Esophagus muscularis mucosa (tissue), 4 donors: Measurements from ENCODE around the gene DNAJC3. TPM values are rescaled to one million over a fixed set of nuclear protein-coding genes. Genes with fewer than 3 reads are reported as not detected.

ENCODE experiments used
- DNase-seq: peaks from one replicate; pipeline ENCODE4 v3.0.0-alpha.2; 2017; ENCODE audit errors: extremely low spot score
- H3K27ac ChIP-seq, 4 donors: fragments of 200-600 bp; sonication (generic); replicated peaks in 1 of 4; 1 replicate in 3 of 4; 2 replicates in 1 of 4; pipeline ENCODE4 v1.5.1; 2016 to 2019; ENCODE audit warnings: mild to moderate bottlenecking in 1 of 4
- H3K27me3 ChIP-seq, 4 donors: fragments of 200-600 bp; sonication (generic); one replicate each; pipeline versions ENCODE4 v1.5.1 to v1.6.0; 2016 to 2019
- H3K36me3 ChIP-seq, 4 donors: fragments of 200-600 bp; sonication (generic); one replicate each; pipeline ENCODE4 v1.5.1; 2016 to 2019
- H3K4me1 ChIP-seq, 4 donors: fragments of 200-600 bp; sonication (generic); one replicate each; pipeline ENCODE4 v1.5.1; 2016 to 2019
- H3K4me3 ChIP-seq, 4 donors: fragments of 200-600 bp; sonication (generic); 1 replicate in 2 of 4; 2 replicates in 2 of 4; pipeline ENCODE4 v1.5.1; 2016 to 2019; ENCODE audit warnings: mild to moderate bottlenecking in 4 of 4, moderate library complexity in 1 of 4
- H3K9me3 ChIP-seq, 4 donors: fragments of 200-600 bp; sonication (generic); 1 replicate in 3 of 4; 2 replicates in 1 of 4; pipeline ENCODE4 v1.5.1; 2016 to 2019
- EP300 ChIP-seq: sonication (generic); formaldehyde crosslinking; IDR thresholded peaks from one replicate; pipeline ENCODE4 v1.6.1; 2017; ENCODE audit warnings: antibody characterized with exemption
- POLR2A ChIP-seq: fragments of 450-650 bp; IDR thresholded peaks from one replicate; pipeline ENCODE4 v1.6.1; 2017; ENCODE audit warnings: antibody characterized with exemption, moderate library complexity, mild to moderate bottlenecking, low read depth
- POLR2AphosphoS5 ChIP-seq, 2 donors: sonication (generic); formaldehyde crosslinking; IDR thresholded peaks; one replicate each; pipeline ENCODE4 v1.6.1; 2017; ENCODE audit warnings: antibody characterized with exemption in 2 of 2
- WGBS: methylation state at CpG from one replicate; pipeline ENCODE4 v1.1.5; 2018; 5-methylcytosine and 5-hydroxymethylcytosine counted together
- intact Hi-C: fragments of 100-400 bp; cut with DNase I; formaldehyde crosslinking; loops from one replicate; pipeline ENCODE4 v1.15.1; 2023
- total RNA-seq, 4 donors: library from RNA; depleted of rRNA; stranded (reverse); fragments of >200 nt; gene quantifications; one replicate each; pipeline versions ENCODE4 v1.1.0 to v1.2.1, GENCODE V29; 2016
- TF ChIP-seq, protein P1 (sequence below), 3 experiments: fragments of 200-600 bp in 2 of 3; fragments of 450-650 bp in 1 of 3; sonication (generic) in 2 of 3; IDR thresholded peaks; one replicate each; pipeline ENCODE4 v1.5.1; 2017 to 2019; ENCODE audit warnings: antibody characterized with exemption in 3 of 3, mild to moderate bottlenecking in 2 of 3, moderate library complexity in 1 of 3

The DNAJC3 gene
- total RNA-seq, 4 donors from 2014 or later, result 43.8 to 55.1 (median 48.9) TPM

DNA sequence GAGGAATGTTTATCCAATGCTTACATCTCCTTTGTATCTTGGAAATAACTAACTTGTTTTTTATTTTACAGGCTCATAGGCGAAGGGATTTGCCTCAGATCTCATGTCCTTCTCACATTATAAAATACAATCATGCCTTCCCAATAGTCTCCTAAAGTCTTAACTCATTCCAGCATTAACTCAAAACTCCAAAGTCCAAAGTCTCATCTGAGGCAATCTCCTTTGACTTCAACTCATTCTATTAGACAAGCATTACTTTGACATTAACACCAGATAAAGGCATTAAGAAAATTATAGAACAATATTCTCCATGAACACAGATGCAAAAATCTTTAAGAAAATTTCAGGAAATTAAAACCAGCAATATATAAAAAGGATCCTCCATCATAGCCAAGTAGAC is 137.6 kb downstream of the DNAJC3 start:
- WGBS, result 100% methylated on average over 1 of the region's 1 CpG
- Histone ChIP-seq H3K9me3 (peaks cover 0 to 17% (median 10%) of the 10 kb centered on the region in 4 donors), H3K27ac (no peak overlapping the region), H3K27me3 (no peaks in the 10 kb centered on the region), H3K4me3 (no peak overlapping the region), H3K4me1 (no peaks in the 10 kb centered on the region), H3K36me3 (peaks cover 5 to 37% (median 6%) of the 10 kb centered on the region in 4 donors)
- DNase-seq, result no peak
- intact Hi-C loops, result no loop called here
- TF ChIP-seq EP300 (no peak), POLR2AphosphoS5 (IDR thresholded peaks at IDR 0.05) (no peak), POLR2A (no peak)
- TF ChIP-seq, protein P1, sequence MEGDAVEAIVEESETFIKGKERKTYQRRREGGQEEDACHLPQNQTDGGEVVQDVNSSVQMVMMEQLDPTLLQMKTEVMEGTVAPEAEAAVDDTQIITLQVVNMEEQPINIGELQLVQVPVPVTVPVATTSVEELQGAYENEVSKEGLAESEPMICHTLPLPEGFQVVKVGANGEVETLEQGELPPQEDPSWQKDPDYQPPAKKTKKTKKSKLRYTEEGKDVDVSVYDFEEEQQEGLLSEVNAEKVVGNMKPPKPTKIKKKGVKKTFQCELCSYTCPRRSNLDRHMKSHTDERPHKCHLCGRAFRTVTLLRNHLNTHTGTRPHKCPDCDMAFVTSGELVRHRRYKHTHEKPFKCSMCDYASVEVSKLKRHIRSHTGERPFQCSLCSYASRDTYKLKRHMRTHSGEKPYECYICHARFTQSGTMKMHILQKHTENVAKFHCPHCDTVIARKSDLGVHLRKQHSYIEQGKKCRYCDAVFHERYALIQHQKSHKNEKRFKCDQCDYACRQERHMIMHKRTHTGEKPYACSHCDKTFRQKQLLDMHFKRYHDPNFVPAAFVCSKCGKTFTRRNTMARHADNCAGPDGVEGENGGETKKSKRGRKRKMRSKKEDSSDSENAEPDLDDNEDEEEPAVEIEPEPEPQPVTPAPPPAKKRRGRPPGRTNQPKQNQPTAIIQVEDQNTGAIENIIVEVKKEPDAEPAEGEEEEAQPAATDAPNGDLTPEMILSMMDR (IDR thresholded peaks at IDR 0.05), result no peak

DNA sequence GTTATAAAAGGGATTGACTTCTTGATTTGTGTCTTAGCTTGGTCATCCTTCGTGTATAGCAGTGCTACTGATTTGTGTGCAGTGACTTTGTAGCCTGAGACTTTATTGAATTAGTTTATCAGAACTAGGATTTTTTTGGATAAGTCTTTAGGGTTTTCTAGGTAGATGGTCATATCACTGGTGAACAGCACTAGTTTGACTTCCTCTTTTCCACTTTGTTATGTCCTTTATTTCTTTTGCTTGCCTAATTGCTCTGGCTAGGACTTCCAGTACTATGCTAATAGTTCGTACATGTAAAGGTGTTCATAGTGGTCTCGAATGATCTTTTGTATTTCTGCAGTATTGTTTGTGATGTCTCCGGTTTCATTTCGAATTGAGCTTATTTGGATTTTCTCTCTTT is 145.4 kb downstream of the DNAJC3 start:
- TF ChIP-seq POLR2A (no peak), POLR2AphosphoS5 (IDR thresholded peaks at IDR 0.05) (no peak), EP300 (no peak)
- TF ChIP-seq, protein P1 (IDR thresholded peaks at IDR 0.05), result no peak
- Histone ChIP-seq H3K4me3 (no peak overlapping the region), H3K27ac (no peak overlapping the region), H3K9me3 (no peaks in the 10 kb centered on the region), H3K27me3 (no peaks in the 10 kb centered on the region), H3K4me1 (no peaks in the 10 kb centered on the region), H3K36me3 (peaks cover 0 to 17% (median 9%) of the 10 kb centered on the region in 4 donors)
- no peak for DNase-seq
- intact Hi-C loops, result no loop called here
- WGBS, result 95% methylated on average over 5 of the region's 5 CpGs

DNA sequence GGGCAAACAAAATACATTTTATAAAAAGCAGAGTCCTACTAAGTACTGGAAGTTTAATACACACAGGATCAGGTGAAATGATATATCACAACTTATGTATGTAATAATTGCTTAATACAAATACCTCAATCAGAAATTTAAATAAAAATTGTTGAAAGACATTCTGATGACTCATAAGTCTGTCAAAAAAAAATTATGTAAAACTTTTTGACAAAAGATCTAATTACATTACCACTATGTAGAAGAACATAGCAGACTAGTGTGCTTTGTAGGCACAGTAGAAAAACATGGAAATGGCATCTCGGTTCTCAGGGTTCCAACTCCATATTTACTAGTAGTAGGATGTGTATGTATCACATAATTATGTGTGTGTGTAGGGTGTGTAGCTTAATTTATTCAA is 156.2 kb downstream of the DNAJC3 start:
- H3K4me1 ChIP-seq, result peaks cover 0 to 7% (median 6%) of the 10 kb centered on the region in 4 donors
- no peaks in the 10 kb centered on the region for H3K27me3 ChIP-seq
- no peak overlapping the region for H3K4me3 ChIP-seq
- peaks cover 0 to 5% (median 2%) of the 10 kb centered on the region in 4 donors for H3K9me3 ChIP-seq
- peaks cover 0 to 26% (median 0%) of the 10 kb centered on the region in 4 donors for H3K36me3 ChIP-seq
- H3K27ac ChIP-seq, result no peak overlapping the region
- intact Hi-C loops, result loop anchor here (5.0 kb wide), 1 partner anchor 296 kb away; no protein-coding TSS in a partner anchor
- WGBS, result 80% methylated on average over 1 of the region's 1 CpG
- TF ChIP-seq POLR2AphosphoS5 (IDR thresholded peaks at IDR 0.05) (no peak), EP300 (no peak)
- TF ChIP-seq, protein P1 (IDR thresholded peaks at IDR 0.05), result no peak
- DNase-seq, result no peak

DNA sequence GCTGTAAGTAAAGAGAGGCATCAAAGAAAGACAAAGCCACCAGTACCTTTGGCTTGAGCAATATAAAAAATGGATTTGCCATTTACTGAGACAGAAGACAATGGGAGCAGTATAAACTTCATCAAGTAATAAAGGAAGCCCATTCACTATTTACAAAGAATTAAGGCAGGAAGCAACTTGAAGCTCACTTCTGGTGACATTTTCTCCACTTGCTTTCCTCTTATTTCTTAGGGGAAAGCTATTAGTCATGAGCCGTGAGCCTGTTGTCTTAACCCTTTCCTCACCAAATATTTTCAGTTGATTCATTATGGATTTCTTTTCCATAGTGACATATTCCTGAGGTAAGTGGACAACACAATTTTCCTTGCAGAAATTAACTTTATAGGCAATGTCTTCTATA is 156.8 kb downstream of the DNAJC3 start:
- H3K4me1 ChIP-seq, result peaks cover 0 to 7% (median 6%) of the 10 kb centered on the region in 4 donors
- no peak overlapping the region for H3K27ac ChIP-seq
- no peaks in the 10 kb centered on the region for H3K27me3 ChIP-seq
- H3K9me3 ChIP-seq, result peaks cover 0 to 10% (median 3%) of the 10 kb centered on the region in 4 donors
- DNase-seq, result no peak
- no peak overlapping the region for H3K4me3 ChIP-seq
- intact Hi-C loops, result loop anchor here (2.0 to 5.0 kb wide), 2 partner anchors 209 to 296 kb away; no protein-coding TSS in a partner anchor
- TF ChIP-seq, protein P1 (IDR thresholded peaks at IDR 0.05), result no peak
- no peak for TF ChIP-seq POLR2A
- TF ChIP-seq EP300, result no peak
- TF ChIP-seq POLR2AphosphoS5 (IDR thresholded peaks at IDR 0.05), result no peak
- peaks cover 0 to 26% (median 0%) of the 10 kb centered on the region in 4 donors for H3K36me3 ChIP-seq
- 19% methylated on average over 1 of the region's 1 CpG for WGBS
